SHP77 treated with DMSO at 0.1 percent for 48 hours (cell line): Measurements from ENCODE around the gene CSNK2B.

Experiments
- DNase-seq: peaks from one replicate; lab custom pipeline; 2025; lab: John Stamatoyannopoulos, UW

CSNK2B gene

GRCh38 chr6:31636698-31637596, 28.9 kb upstream of the CSNK2B start:
- DNase-seq, result no peak

GRCh38 chr6:31639043-31639442, 26.8 kb upstream of the CSNK2B start:
- DNase-seq, result no peak

DNA sequence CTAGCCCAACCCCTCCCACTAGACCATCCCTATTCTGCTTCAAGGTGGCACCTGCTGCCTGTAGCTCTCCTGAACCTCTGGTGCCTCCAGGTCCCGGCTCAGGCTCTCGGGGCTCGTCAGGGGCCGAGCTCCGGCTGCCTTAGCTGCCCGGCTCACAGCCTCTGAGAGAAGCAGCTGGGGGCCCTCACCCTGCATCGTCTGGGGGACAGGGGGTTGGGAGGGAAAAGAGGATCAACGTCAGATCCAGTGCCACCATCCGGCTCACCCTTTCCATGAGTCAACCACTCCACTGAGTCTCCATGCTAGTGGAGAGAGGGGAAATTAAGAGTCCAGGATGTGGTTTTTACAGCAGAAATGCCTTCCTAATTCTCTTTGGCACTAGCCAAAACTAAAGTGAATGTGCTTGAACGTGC, 26.4 kb upstream of the CSNK2B start:
- no peak for DNase-seq

- no peak for DNase-seq
Observed at GRCh38 chr6:31640612-31641011, 25.3 kb upstream of the CSNK2B start.

GRCh38 chr6:31641370-31641769, 24.5 kb upstream of the CSNK2B start:
- no peak for DNase-seq

DNA sequence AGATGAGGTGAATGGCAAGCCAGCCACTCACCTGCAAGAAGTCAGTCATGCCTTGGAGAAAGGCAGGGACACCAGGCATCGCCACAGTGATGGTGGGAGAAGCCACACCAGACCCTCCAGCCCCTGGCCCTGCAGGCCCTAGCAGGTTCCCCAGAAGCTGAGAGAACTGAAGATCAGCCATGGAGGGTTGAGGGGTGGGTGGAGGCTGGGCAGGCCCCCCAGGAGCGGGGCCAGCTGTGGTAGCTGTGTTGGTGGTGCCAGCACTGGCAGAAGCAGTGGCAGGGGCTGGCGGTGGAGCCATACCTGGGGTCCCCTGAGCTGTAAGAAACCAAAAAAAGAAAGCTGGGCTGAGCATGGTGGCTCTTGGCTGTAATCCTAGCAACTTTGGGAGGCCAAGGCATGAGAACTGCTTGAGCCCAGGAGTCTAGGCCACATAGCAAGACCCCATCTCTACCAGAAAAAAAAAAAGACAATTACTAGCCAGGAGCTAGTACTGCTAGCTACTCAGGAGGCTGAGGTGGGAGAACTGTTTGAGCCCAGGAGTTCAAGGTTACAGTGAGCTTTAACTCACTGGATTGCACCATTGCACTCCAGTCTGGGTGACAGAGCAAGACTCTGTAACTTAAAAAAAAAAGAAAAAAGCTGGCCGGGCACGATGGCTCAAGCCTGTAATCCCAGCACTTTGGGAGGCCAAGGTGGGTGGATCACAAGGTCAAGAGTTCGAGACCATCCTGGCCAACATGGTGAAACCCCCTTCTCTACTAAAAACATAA, 22.9 kb upstream of the CSNK2B start:
- no peak for DNase-seq

GRCh38 chr6:31643818-31644454, 21.9 kb upstream of the CSNK2B start:
- DNase-seq, result no peak

DNA sequence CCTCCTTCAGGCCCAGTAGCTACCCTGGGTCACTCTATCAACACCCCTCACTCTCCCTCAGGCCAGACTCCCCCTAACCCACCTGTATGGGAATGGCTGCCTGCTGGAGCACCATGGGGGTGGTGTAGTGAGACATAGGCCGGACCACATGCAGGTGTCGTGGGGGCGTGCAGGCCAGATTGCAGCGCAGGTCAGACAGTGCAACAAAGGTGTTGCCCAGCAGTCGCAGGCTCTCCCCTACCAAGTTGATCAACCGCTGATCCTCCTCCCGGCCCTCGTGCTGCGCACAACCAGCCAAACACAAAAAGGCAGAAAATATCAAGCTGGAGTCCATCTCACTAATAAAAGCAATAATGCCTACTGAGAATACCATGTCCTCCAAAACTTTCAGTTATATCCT, 20.6 kb upstream of the CSNK2B start:
- DNase-seq, result no peak

- peak; percentile 28 for DNase-seq
Observed at GRCh38 chr6:31651602-31652191, 14.2 kb upstream of the CSNK2B start.

- DNase-seq, result no peak
Observed at GRCh38 chr6:31652925-31653724, 12.8 kb upstream of the CSNK2B start.

DNA sequence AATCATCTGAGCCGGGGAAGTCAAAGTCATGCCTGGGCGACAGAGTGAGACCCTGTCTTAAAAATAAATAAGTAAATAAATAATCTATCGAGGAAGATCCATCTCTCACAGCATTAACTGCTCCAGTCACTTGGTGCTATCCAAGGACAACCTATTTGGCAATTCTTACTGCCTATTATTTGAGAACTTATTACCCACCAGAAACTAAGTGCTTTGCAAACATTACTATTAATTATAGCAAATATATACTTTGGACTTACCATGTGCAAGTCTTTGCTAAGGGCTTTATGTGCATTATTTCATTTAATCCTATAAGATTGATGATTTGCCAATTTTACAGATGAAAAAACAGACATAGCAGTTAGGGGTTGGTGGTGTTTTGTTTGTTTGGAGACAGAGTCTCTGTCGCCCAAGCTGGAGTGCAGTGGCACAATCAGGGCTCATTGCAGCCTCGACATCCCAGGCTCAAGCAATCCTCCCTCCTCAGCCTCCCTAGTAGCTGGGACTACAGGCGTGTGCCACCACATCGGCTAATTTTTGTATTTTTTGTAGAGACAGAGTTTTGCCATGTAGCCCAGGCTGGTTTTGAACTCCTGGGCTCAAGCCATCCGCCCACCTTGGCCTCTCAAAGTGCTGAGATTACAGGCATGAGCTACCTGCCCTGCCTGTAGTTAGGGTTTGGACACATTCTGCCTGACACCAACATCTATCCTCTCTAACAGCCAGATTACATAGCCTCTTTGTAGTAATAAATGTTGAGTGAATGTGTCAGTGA, 11.1 kb upstream of the CSNK2B start:
- DNase-seq, result no peak

DNA sequence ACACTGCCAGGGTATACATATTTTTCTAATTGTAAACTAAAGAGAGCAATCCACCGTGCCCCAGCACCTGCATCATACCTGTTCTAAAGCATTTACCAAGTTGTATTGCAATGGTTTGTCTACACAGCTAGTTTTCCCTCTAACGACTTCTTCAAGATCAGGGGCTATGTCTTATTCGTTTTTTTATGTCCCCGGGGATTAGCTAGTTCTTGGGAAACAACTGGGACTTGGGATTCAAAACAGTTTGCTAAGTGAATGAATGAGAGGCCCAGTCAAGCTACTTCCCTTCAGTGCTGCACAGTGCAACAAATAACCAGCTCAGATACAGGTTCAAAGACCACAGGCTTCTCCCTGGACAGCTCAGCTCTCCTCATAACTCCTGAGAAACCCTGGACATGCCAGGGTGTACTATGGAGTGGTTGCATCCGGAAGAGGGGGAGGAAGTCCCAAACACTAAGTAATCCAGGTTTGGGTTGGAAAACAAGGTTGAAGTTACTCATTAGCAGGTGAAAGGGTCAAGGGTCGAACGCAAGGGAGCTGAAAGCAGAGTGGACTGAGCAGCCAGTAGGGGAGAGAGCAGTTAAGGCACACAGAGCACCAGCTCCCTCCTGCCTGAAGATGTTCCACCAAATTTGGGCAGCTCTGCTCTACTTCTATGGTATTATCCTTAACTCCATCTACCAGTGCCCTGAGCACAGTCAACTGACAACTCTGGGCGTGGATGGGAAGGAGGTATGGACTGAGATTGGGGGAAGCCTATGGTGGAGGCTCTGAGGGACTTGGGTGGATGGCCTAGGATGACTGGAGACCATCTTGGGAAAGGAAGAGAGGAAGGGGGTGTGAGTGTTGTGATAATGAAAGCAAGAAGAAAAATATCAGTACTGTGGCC, 10.3 kb upstream of the CSNK2B start, which contains the start of gene APOM:
Gene APOM, plus strand, starts transcription at position 546 of the 889 bp plus-strand sequence. Its CDS starts 73 bp downstream, at position 619.
- no peak for DNase-seq

DNA sequence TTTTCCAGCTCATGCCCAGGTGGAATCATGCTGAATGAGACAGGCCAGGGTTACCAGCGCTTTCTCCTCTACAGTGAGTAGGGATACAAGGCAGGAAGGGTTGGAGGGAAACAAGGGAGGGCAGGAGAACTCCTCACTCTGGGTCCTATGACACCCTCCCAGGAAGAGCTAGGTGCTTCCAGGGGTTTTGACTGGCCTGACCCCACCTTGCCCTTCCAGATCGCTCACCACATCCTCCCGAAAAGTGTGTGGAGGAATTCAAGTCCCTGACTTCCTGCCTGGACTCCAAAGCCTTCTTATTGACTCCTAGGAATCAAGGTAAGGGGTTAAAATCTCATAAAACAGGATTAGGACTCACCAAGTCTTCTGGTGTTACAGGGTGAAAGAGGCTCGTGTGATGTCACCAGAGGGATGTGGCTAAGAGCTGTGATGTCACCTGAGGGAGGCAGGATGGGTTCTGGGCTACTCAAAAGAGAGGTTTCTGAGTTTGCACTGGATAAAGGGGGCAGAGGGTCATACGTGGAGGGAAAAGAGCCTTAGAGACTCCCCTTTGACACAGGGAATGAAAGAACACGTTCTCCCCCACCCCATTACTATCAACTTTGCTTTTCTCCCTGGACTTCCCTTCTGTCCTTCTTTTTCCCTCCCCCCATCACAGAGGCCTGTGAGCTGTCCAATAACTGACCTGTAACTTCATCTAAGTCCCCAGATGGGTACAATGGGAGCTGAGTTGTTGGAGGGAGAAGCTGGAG, 8.3 kb upstream of the CSNK2B start:
- DNase-seq, result no peak

DNA sequence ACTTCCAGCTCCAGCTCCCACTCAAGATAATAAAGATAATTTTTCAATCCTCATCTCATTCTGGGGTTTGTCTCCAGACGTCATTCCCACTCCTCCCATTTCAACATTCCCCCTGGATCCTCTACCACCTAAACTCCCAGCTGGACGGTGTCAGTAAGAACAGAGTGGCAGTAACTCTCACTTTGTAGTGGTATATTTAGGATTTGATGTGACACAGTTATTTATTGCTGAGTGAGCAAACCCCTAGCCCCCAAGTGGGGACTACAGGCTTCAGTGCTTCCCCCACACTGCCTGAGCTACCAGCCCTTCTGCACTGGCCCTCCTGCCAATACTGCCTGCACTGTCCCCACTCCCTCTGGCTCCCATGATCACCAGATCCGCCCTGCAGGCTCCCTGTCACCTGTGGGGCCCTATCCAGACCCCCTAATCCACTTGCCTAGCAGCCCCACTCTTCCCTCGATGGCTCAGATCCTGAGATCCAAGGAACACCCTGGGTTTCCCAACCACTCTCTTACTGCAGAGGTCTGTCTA, 7.7 kb upstream of the CSNK2B start:
- no peak for DNase-seq

DNA sequence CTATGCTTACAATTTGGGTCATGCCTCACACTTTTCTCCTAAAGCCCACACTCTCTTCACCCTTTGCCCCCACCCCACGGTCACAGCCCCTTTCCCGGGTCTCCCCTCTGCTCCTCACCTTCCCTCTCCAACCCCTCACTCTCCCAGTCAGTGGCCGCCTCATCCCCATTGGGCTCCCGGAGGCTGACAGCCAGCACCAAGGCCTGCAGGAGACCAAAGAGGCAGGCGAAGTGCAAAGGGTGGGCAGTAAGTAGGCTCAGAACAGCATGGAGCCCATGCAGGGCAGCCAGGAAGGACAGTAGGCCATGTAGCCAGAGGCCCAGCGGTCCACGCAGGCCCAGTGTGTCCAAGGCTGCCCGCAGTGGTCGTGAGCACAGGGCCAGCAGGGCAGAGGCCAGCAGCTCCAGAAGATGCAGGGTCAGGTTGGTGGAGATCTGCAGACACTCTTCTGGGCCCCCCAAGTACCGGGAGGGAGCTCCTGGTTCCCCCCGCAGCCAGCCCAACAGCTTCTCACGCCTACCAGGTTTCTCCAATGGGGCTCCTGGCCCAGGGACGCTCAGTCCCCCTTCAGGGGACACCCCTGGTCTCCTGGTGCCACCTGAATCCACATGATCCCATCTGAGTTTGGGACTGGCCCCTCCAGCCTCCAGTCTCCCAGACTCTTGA, 6.8 kb upstream of the CSNK2B start:
- no peak for DNase-seq

DNA sequence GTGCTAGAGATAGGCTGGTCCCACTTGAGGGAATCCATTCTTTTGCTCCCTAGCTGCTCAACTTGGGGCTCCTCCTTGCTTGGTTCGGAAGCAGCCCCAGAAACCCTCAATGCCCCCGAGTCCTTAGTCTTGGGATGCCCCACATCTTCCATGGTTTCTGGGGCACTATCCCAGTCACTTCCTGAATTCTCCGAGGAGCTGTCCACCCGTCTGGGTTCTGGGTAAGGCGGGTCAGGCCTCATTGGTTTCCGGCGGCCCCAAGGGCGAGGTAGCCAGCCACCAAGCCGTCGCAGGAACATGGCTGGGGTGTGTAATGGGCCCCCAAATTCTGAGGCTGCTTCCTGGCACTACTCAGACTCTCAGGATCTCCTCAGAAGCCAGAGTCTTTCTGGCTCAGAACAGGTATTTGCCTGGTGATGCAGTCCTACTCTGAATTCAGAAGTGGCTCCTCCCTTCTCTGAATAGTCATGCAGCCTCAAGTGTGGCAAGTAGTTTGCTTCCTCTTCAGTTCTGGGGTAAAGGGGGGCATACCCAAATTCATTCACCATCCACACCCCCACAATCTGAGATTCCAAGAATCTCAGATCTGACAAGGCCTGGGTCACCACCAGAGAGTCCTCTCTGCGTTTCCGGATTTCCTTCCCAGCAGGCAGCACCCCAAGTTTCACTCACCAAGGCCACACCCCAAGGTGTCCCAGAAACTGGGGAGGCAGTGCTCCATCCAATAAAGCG, 6.1 kb upstream of the CSNK2B start:
- no peak for DNase-seq
